Gastroesophageal sphincter (tissue), 3 donors: ENCODE measurements around the gene CCDC7.
"Not testable (repeated sequence)": the region's sequence is repeated elsewhere in the genome, so short reads cannot be mapped to it uniquely, and the experiment has no call there.

Source experiments
- CTCF ChIP-seq, 4 experiments: fragments of 200-600 bp in 2 of 4; fragments of 450-650 bp in 2 of 4; sonication (generic) in 1 of 4; IDR thresholded peaks; one replicate each; pipeline ENCODE4 v1.5.1; 2017 to 2019; ENCODE audit warnings: antibody characterized with exemption in 4 of 4, mild to moderate bottlenecking in 2 of 4, moderate library complexity in 2 of 4
- POLR2AphosphoS5 ChIP-seq: sonication (generic); formaldehyde crosslinking; IDR thresholded peaks from one replicate; pipeline ENCODE4 v1.6.1; 2017; ENCODE audit warnings: antibody characterized with exemption

GRCh38 chr10:32909970-32910369 lies 464.0 kb downstream of the CCDC7 start:
- not testable (repeated sequence) for TF ChIP-seq CTCF (IDR thresholded peaks at IDR 0.05); POLR2AphosphoS5
